Neutrophil (primary cell): ENCODE results near the gene CERCAM.

Experiments
- H3K27ac ChIP-seq: fragments of 200-600 bp; sonication (generic); 2 replicates; pipeline ENCODE4 v1.5.1; 2016; ENCODE audit warnings: mild to moderate bottlenecking, moderate library complexity
- H3K27me3 ChIP-seq: fragments of 200-600 bp; sonication (generic); 2 replicates; pipeline ENCODE4 v1.6.0; 2016; ENCODE audit warnings: mild to moderate bottlenecking
- H3K36me3 ChIP-seq: fragments of 200-600 bp; sonication (generic); 2 replicates; pipeline ENCODE4 v1.5.1; 2017
- H3K4me1 ChIP-seq, 2 experiments: fragments of 200-600 bp in 1 of 2; sonication (generic) in 1 of 2; 1 replicate in 1 of 2; 2 replicates in 1 of 2; pipeline versions ENCODE4 v1.5.1 to v1.6.1; 2013 to 2016; ENCODE audit warnings: low read depth in 1 of 2, low read length in 1 of 2, mild to moderate bottlenecking in 1 of 2, moderate library complexity in 1 of 2; ENCODE audit not compliant: control insufficient read depth in 1 of 2, insufficient read depth in 1 of 2
- H3K4me3 ChIP-seq, 2 experiments: fragments of 200-600 bp in 1 of 2; sonication (generic) in 1 of 2; 1 replicate in 1 of 2; 2 replicates in 1 of 2; pipeline ENCODE4 v1.5.1; 2013 to 2016; ENCODE audit warnings: low read depth in 1 of 2, low read length in 1 of 2, mild to moderate bottlenecking in 1 of 2, moderate library complexity in 1 of 2
- H3K9me3 ChIP-seq: fragments of 200-600 bp; sonication (generic); 2 replicates; pipeline ENCODE4 v1.5.1; 2016
- CTCF ChIP-seq: fragments of 200-600 bp; sonication (generic); IDR thresholded peaks from 2 replicates; pipeline ENCODE4 v1.5.1; 2016; ENCODE audit warnings: antibody characterized with exemption

The CERCAM gene

GRCh38 chr9:128396970-128397613 lies 23.6 kb upstream of the CERCAM start:
- no peak for TF ChIP-seq CTCF
- no peak overlapping the region for H3K27ac ChIP-seq
- H3K27me3 ChIP-seq: peaks cover 22% of the 10 kb centered on the region
- H3K4me3 ChIP-seq: no peak overlapping the region
- H3K4me1 ChIP-seq: peaks cover 3 to 9% of the 10 kb centered on the region in 2 experiments
- peaks cover 8% of the 10 kb centered on the region for H3K36me3 ChIP-seq
- no peaks in the 10 kb centered on the region for H3K9me3 ChIP-seq

GRCh38 chr9:128397831-128398230 lies 22.8 kb upstream of the CERCAM start:
- Histone ChIP-seq H3K36me3 (peaks cover 1% of the 10 kb centered on the region), H3K9me3 (no peaks in the 10 kb centered on the region), H3K27ac (no peak overlapping the region), H3K4me1 (peaks cover 3 to 9% of the 10 kb centered on the region in 2 experiments), H3K4me3 (no peak overlapping the region), H3K27me3 (peaks cover 22% of the 10 kb centered on the region)
- no peak for TF ChIP-seq CTCF

DNA sequence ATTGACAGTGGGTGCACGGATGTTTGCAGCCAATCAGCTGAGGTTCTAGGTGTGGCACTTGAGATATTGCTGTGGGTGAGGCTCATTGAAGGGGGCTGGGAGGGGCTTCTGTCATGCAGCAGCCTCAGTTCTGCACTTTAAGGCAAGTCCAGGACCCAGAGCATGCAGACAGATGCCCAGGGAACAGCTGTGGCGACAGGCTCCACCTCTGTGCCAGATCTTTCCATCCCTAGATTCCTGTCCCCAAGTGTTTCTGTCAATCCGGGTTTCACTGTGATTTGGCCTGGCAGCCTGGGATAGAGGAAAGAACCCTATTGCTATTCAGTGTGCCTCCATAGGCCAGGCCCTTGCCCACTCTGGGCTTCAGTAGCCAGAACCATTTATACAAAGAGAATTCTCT lies 20.8 kb upstream of the CERCAM start:
- no peak overlapping the region for H3K27ac ChIP-seq
- no peak overlapping the region for H3K4me3 ChIP-seq
- H3K36me3 ChIP-seq: no peaks in the 10 kb centered on the region
- no peaks in the 10 kb centered on the region for H3K9me3 ChIP-seq
- H3K4me1 ChIP-seq: peaks cover 3 to 9% of the 10 kb centered on the region in 2 experiments
- no peak for TF ChIP-seq CTCF
- H3K27me3 ChIP-seq: peaks cover 22% of the 10 kb centered on the region

DNA sequence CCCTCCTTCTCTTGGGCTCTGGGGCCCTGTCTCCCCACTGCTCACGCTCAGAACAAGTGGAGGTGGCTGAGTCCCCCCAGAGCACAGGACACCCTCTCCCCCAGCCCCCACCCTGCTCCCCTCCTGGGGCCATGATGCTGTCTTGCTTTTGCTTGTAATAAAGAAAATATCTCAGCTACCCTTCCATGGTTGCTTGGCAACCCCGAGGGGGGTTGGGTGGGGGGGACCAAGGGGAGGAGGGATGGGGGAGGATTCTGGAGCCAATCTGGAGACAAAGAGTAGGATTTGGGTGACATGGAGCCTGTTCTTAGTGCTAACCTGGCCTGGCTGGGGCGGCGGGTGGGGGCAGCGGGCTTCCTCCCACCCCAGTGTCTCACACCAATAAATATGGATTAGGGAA lies 16.1 kb upstream of the CERCAM start:
- Histone ChIP-seq H3K27me3 (peaks cover 46% of the 10 kb centered on the region), H3K4me3 (no peak overlapping the region), H3K4me1 (no peaks in the 10 kb centered on the region), H3K9me3 (no peaks in the 10 kb centered on the region), H3K36me3 (no peaks in the 10 kb centered on the region), H3K27ac (no peak overlapping the region)
- no peak for TF ChIP-seq CTCF

DNA sequence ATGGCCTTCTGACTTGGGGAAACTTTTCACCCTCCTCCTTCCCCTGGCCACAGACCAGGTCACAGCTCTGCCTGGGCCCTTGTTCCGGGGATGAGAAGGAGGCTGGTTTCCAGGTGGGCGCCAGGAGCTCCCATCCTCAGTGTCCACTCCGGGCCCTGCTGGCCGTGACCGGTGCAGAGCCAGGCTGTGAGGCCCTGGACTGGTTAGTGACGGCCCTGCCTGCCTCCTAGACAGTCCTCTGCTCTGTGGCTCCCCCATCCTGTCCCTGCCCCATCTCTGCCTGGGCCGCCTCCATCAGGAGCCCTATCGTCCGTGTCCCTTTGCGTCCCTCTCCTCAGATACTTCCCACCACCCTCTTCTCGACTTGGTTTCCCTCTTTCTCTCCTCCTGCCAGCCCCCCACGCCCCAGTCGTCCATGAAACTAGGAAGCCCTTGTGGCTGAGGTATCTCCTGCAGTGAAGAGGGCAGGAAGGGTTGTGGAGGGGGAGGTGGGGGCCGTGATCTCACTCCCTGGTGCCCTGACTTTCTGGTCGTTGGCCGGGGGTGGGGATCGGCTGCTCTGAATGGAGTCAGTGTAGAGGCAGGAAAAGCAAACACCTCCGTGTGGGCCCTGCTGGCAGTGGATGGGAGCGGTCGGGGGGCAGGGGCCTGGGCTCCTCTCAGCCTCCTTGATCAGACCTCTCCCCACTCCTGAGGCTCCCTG lies 15.4 kb upstream of the CERCAM start:
- Histone ChIP-seq H3K27me3 (peaks cover 50% of the 10 kb centered on the region), H3K4me3 (no peak overlapping the region), H3K4me1 (no peaks in the 10 kb centered on the region), H3K9me3 (no peaks in the 10 kb centered on the region), H3K36me3 (no peaks in the 10 kb centered on the region), H3K27ac (no peak overlapping the region)
- no peak for TF ChIP-seq CTCF
